IMR-90 (cell line): Measurements from ENCODE around the gene SGCA. TPM values are rescaled to one million over a fixed set of nuclear protein-coding genes. Genes with fewer than 3 reads are reported as not detected.
A peak's percentile ranks its signal among the peaks of the same experiment; 100 is the strongest.

Experiments
- ATAC-seq: fragments of 200-7000 bp; cut with Tn5 transposase; 2 replicates; pipeline ENCODE4 v1.9.1; 2020; ENCODE audit warnings: low read depth, mild to moderate bottlenecking, moderate library complexity
- BruUV-seq: library from RNA; stranded (reverse); fragments of 400-500 nt; replicated peaks from 2 replicates; lab custom pipeline; 2021; lab: Mats Ljungman, UMichigan
- CTCF ChIA-PET: fragments of 300-600 bp; formaldehyde crosslinking; extraction: SDS; loops from one replicate; lab custom pipeline; 2021; ENCODE audit warnings: antibody characterized with exemption; lab: Yijun Ruan, JAX
- POLR2A ChIA-PET: fragments of 300-600 bp; sonication (Branson Sonifier 250); formaldehyde crosslinking; loops from one replicate; lab custom pipeline; 2022; ENCODE audit warnings: antibody characterized with exemption; ENCODE audit not compliant: unreplicated experiment; lab: Charles Lee
- DNase-seq: peaks from one replicate; pipeline ENCODE4 v3.0.0; 2013
- H2AFZ ChIP-seq: replicated peaks from 2 replicates; pipeline ENCODE3; 2013; ENCODE audit warnings: low read length, mild to moderate bottlenecking; ENCODE audit not compliant: poor library complexity
- H2AK5ac ChIP-seq: 2 replicates; pipeline ENCODE4 v1.6.1; 2013; ENCODE audit warnings: low read depth, low read length, inconsistent platforms
- H2AK9ac ChIP-seq: replicated peaks from 2 replicates; pipeline ENCODE3; 2013; ENCODE audit warnings: mild to moderate bottlenecking, low read depth, low read length, moderate library complexity; ENCODE audit not compliant: poor library complexity
- H2BK120ac ChIP-seq: 2 replicates; pipeline ENCODE4 v1.6.1; 2013; ENCODE audit warnings: low read depth, low read length, inconsistent platforms
- H2BK15ac ChIP-seq: 3 replicates; pipeline ENCODE4 v1.6.1; 2013; ENCODE audit warnings: low read depth, low read length, inconsistent platforms
- H2BK20ac ChIP-seq: 2 replicates; pipeline ENCODE4 v1.6.1; 2013; ENCODE audit warnings: low read depth, mild to moderate bottlenecking, inconsistent platforms, low read length, moderate library complexity
- H2BK5ac ChIP-seq: 2 replicates; pipeline ENCODE4 v1.6.1; 2013; ENCODE audit warnings: mild to moderate bottlenecking, low read depth, low read length, inconsistent platforms; ENCODE audit not compliant: poor library complexity, severe bottlenecking
- H3K14ac ChIP-seq: replicated peaks from 2 replicates; pipeline ENCODE4 v1.6.1; 2013; ENCODE audit warnings: low read depth, low read length, inconsistent platforms
- H3K18ac ChIP-seq: 2 replicates; pipeline ENCODE4 v1.6.1; 2013; ENCODE audit warnings: low read depth, low read length, control low read depth
- H3K23ac ChIP-seq: 2 replicates; pipeline ENCODE4 v1.6.1; 2013; ENCODE audit warnings: low read depth, low read length, inconsistent platforms
- H3K27ac ChIP-seq: 2 replicates; pipeline ENCODE4 v1.5.1; 2013; ENCODE audit warnings: mild to moderate bottlenecking, control low read depth, low read length; ENCODE audit not compliant: insufficient read depth
- H3K27me3 ChIP-seq: 2 replicates; pipeline ENCODE4 v1.6.1; 2013; ENCODE audit warnings: low read length; ENCODE audit not compliant: control insufficient read depth, insufficient read depth
- H3K36me3 ChIP-seq: 2 replicates; pipeline ENCODE4 v1.6.1; 2013; ENCODE audit warnings: low read length, mixed read lengths; ENCODE audit not compliant: control insufficient read depth, insufficient read depth
- H3K4ac ChIP-seq: 2 replicates; pipeline ENCODE4 v1.6.1; 2013; ENCODE audit warnings: low read depth, low read length, inconsistent platforms
- H3K4me1 ChIP-seq: 2 replicates; pipeline ENCODE4 v1.6.1; 2013; ENCODE audit warnings: low read length, mixed read lengths; ENCODE audit not compliant: control insufficient read depth, insufficient read depth
- H3K4me2 ChIP-seq: 2 replicates; pipeline ENCODE4 v1.6.1; 2013; ENCODE audit warnings: low read depth, mild to moderate bottlenecking, control low read depth, low read length, moderate library complexity
- H3K4me3 ChIP-seq: 2 replicates; pipeline ENCODE4 v1.5.1; 2013; ENCODE audit warnings: low read depth, mild to moderate bottlenecking, control low read depth, low read length, moderate library complexity; ENCODE audit not compliant: insufficient read depth
- H3K56ac ChIP-seq: 2 replicates; pipeline ENCODE4 v1.6.1; 2013; ENCODE audit warnings: low read length, inconsistent platforms; ENCODE audit not compliant: insufficient read depth; ENCODE audit errors: extremely low read depth
- H3K79me1 ChIP-seq, 2 experiments: 2 replicates each; pipeline ENCODE4 v1.6.1; 2013; ENCODE audit warnings: low read length in 2 of 2, inconsistent platforms in 1 of 2, low read depth in 1 of 2
- H3K9ac ChIP-seq: 2 replicates; pipeline ENCODE4 v1.6.1; 2013; ENCODE audit warnings: low read depth, low read length, control low read depth
- H3K9me1 ChIP-seq: 2 replicates; pipeline ENCODE4 v1.6.1; 2013; ENCODE audit warnings: low read length, inconsistent platforms; ENCODE audit not compliant: insufficient read depth
- H3K9me3 ChIP-seq: 2 replicates; pipeline ENCODE4 v1.6.1; 2013; ENCODE audit warnings: low read length; ENCODE audit not compliant: control insufficient read depth, insufficient read depth
- H4K20me1 ChIP-seq: 2 replicates; pipeline ENCODE4 v1.6.1; 2013; ENCODE audit warnings: low read length, inconsistent platforms; ENCODE audit not compliant: insufficient read depth
- H4K5ac ChIP-seq: 2 replicates; pipeline ENCODE4 v1.6.1; 2013; ENCODE audit warnings: mild to moderate bottlenecking, low read depth, low read length, control low read depth
- H4K8ac ChIP-seq, 2 experiments: 2 replicates each; pipeline ENCODE4 v1.6.1; 2013; ENCODE audit warnings: low read depth in 2 of 2, low read length in 2 of 2, control low read depth in 1 of 2, inconsistent platforms in 1 of 2
- H4K91ac ChIP-seq: 2 replicates; pipeline ENCODE4 v1.6.1; 2013; ENCODE audit warnings: low read depth, low read length, inconsistent platforms; ENCODE audit not compliant: insufficient read depth
- BHLHE40 ChIP-seq: fragments of 150-350 bp; IDR thresholded peaks from 2 replicates; pipeline ENCODE4 v1.6.1; 2016; ENCODE audit warnings: mild to moderate bottlenecking, low read depth, low read length
- CEBPB ChIP-seq: IDR thresholded peaks from 2 replicates; pipeline ENCODE4 v1.6.1; 2012; ENCODE audit warnings: low read depth, low read length, improper control_type of control experiment
- CHD1 ChIP-seq: IDR thresholded peaks from 2 replicates; pipeline ENCODE4 v1.6.1; 2012; ENCODE audit warnings: low read depth, low read length, improper control_type of control experiment
- CTCF ChIP-seq: conservative IDR thresholded peaks from 2 replicates; pipeline ENCODE4 v1.5.1; 2012; ENCODE audit warnings: mild to moderate bottlenecking, low read depth, low read length, improper control_type of control experiment
- FOS ChIP-seq: fragments of 150-350 bp; IDR thresholded peaks from 2 replicates; pipeline ENCODE4 v1.6.1; 2016; ENCODE audit warnings: low read depth, low read length
- MAFK ChIP-seq: IDR thresholded peaks from 2 replicates; pipeline ENCODE4 v1.6.1; 2012; ENCODE audit warnings: low read depth, low read length, improper control_type of control experiment
- MAZ ChIP-seq: IDR thresholded peaks from 2 replicates; pipeline ENCODE4 v1.6.1; 2012; ENCODE audit warnings: low read depth, mild to moderate bottlenecking, low read length, improper control_type of control experiment, moderate library complexity, borderline replicate concordance
- MXI1 ChIP-seq: IDR thresholded peaks from 2 replicates; pipeline ENCODE4 v1.6.1; 2012; ENCODE audit warnings: low read depth, mild to moderate bottlenecking, low read length, moderate library complexity, borderline replicate concordance
- NFE2L2 ChIP-seq: fragments of 150-350 bp; IDR thresholded peaks from 2 replicates; pipeline ENCODE4 v1.6.1; 2016; ENCODE audit warnings: low read depth, mild to moderate bottlenecking, low read length
- POLR2A ChIP-seq: IDR thresholded peaks from 2 replicates; pipeline ENCODE4 v1.6.1; 2012; ENCODE audit warnings: mild to moderate bottlenecking, low read depth, low read length
- RAD21 ChIP-seq: IDR thresholded peaks from 2 replicates; pipeline ENCODE4 v1.6.1; 2012; ENCODE audit warnings: low read length, improper control_type of control experiment
- RCOR1 ChIP-seq: IDR thresholded peaks from 2 replicates; pipeline ENCODE4 v1.6.1; 2012; ENCODE audit warnings: mild to moderate bottlenecking, low read length, improper control_type of control experiment; ENCODE audit not compliant: insufficient replicate concordance
- RFX5 ChIP-seq: IDR thresholded peaks from 2 replicates; pipeline ENCODE4 v1.8.0; 2012; ENCODE audit warnings: low read depth, mild to moderate bottlenecking, low read length, moderate library complexity
- SMC3 ChIP-seq: fragments of 150-350 bp; IDR thresholded peaks from 2 replicates; pipeline ENCODE4 v1.6.1; 2016; ENCODE audit warnings: low read depth, mild to moderate bottlenecking, antibody characterized with exemption, low read length, moderate library complexity
- USF2 ChIP-seq: fragments of 150-350 bp; IDR thresholded peaks from 2 replicates; pipeline ENCODE4 v1.6.1; 2017; ENCODE audit warnings: mild to moderate bottlenecking, antibody characterized with exemption, low read length, low read depth
- WGBS, 2 experiments: methylation state at CpG; one replicate each; pipeline versions ENCODE4 v1.1.5 to v1.1.7; 2013; ENCODE audit warnings: missing lambda C conversion rate in 2 of 2; ENCODE audit not compliant: insufficient read length in 1 of 2; ENCODE audit errors: extremely low coverage in 2 of 2; 5-methylcytosine and 5-hydroxymethylcytosine counted together
- dilution Hi-C: fragments of 300-500 bp; cut with HindIII; formaldehyde crosslinking; loops from one replicate; pipeline ENCODE4 v1.14.3; 2018; ENCODE audit warnings: low sequenced_read_pairs; ENCODE audit not compliant: unreplicated experiment
- in situ Hi-C: fragments of 300-500 bp; cut with MboI; formaldehyde crosslinking; loops from 3 replicates; pipeline ENCODE4 v1.14.3; 2019; ENCODE audit warnings: low sequenced_read_pairs, inconsistent platforms, mixed read lengths
- intact Hi-C: fragments of 100-400 bp; cut with micrococcal nuclease; formaldehyde crosslinking; loops from 2 replicates; pipeline ENCODE4 v1.10.0; 2022
- polyA plus RNA-seq, 3 experiments: library from polyadenylated mRNA; depleted of rRNA; stranded (reverse); fragments of >200 nt; gene quantifications; 2 replicates each; pipeline ENCODE4 v1.2.3, GENCODE V29; 2012; ENCODE audit warnings: low replicate concordance in 1 of 3
- total RNA-seq: library from RNA; depleted of rRNA; stranded (reverse); fragments of >200 nt; gene quantifications from 2 replicates; pipeline ENCODE4 v1.2.3, GENCODE V29; 2012

The SGCA gene
- total and polyA plus RNA-seq, 2 of the 4 experiments (the other 2 are of a cell fraction) = 0.19 TPM; not detected in 1

- Histone ChIP-seq H3K36me3 (peaks cover 94% of the 10 kb centered on the region), H3K27me3 (no peaks in the 10 kb centered on the region), H3K56ac (no peak overlapping the region), H3K23ac (no peak overlapping the region), H3K4me1 (no peaks in the 10 kb centered on the region), H2BK20ac (no peak overlapping the region; the same call in 1 of the 2 replicates), H3K9ac (no peak overlapping the region), H3K4me2 (no peak overlapping the region), H4K8ac (no peak overlapping the region; a peak in 1 of 4 replicates), H2AK9ac (peak overlapping the region; percentile 84), H3K9me1 (peaks cover 2% of the 10 kb centered on the region; the same call in 1 of the 2 replicates), H2BK120ac (no peak overlapping the region; the same call in 1 of the 2 replicates), H2AFZ (peak overlapping the region; percentile 18), H4K5ac (no peak overlapping the region), H4K20me1 (peaks cover 72% of the 10 kb centered on the region), H2BK5ac (no peak overlapping the region), H3K27ac (no peak overlapping the region), H3K4ac (no peak overlapping the region), H4K91ac (no peak overlapping the region), H3K9me3 (no peaks in the 10 kb centered on the region), H3K14ac (no peak overlapping the region), H3K4me3 (no peak overlapping the region), H2BK15ac (no peak overlapping the region), H3K79me1 (peaks cover 35 to 87% of the 10 kb centered on the region in 2 experiments), H3K18ac (no peak overlapping the region), H2AK5ac (no peak overlapping the region)
- dilution Hi-C loops = no loop called here
- CTCF ChIA-PET = interaction anchor here (0.5 to 1.0 kb wide), 3 partner anchors 10 to 157 kb away, joined by 3 read pairs; partner anchors contain the start of gene SAMD14
- in situ Hi-C loops = no loop called here
- ATAC-seq (peak; percentile 98), DNase-seq (peak; percentile 73)
- POLR2A ChIA-PET = no interaction called here
- BruUV-seq = no TSS peak
- WGBS, 2 experiments = 23% methylated on average over 4 of the region's 19 CpGs; no CpG with 5 or more reads in 1 of the 2 experiments
- intact Hi-C loops = loop anchor here (1.0 kb wide), 2 partner anchors 21 to 157 kb away; no protein-coding TSS in a partner anchor
- no peak for TF ChIP-seq POLR2A
- no peak for TF ChIP-seq FOS
- TF ChIP-seq BHLHE40 = no peak
- no peak for TF ChIP-seq MAFK
- TF ChIP-seq RFX5 = no peak
- peak; percentile 82 for TF ChIP-seq RAD21
- no peak for TF ChIP-seq USF2
- TF ChIP-seq CTCF = peak; percentile 89
- TF ChIP-seq CEBPB = no peak
- peak; percentile 14; the same call in 1 of the 2 replicates for TF ChIP-seq MXI1
- peak; percentile 89 for TF ChIP-seq SMC3
- TF ChIP-seq RCOR1 = no peak
- TF ChIP-seq MAZ = peak; percentile 84
- TF ChIP-seq CHD1 = no peak
- TF ChIP-seq NFE2L2 = no peak
Measured at GRCh38 chr17:50139950-50140885, 25.6 kb upstream of the SGCA start.
